H9 (cell line): ENCODE results near the gene GNAI2. TPM values are rescaled to one million over a fixed set of nuclear protein-coding genes. Genes with fewer than 3 reads are reported as not detected.
A peak's percentile ranks its signal among the peaks of the same experiment; 100 is the strongest.

ENCODE experiments used
- DNase-seq: peaks from one replicate; pipeline ENCODE4 v3.0.0-alpha.2; 2017
- H2AFZ ChIP-seq: one replicate; pipeline ENCODE4 v1.6.1; 2013; ENCODE audit warnings: mild to moderate bottlenecking, low read length, control low read depth, moderate library complexity
- H2AK5ac ChIP-seq: 2 replicates; pipeline ENCODE4 v1.6.1; 2013; ENCODE audit warnings: low read length, control low read depth, mixed read lengths; ENCODE audit not compliant: insufficient read length
- H2BK120ac ChIP-seq: one replicate; pipeline ENCODE4 v1.6.1; 2013; ENCODE audit warnings: low read depth, mild to moderate bottlenecking, low read length, control low read depth, inconsistent platforms; ENCODE audit not compliant: poor library complexity, severe bottlenecking
- H2BK12ac ChIP-seq: 2 replicates; pipeline ENCODE4 v1.6.1; 2013; ENCODE audit warnings: low read length, control low read depth, mixed read lengths, low read depth; ENCODE audit not compliant: insufficient read length
- H2BK15ac ChIP-seq: 2 replicates; pipeline ENCODE4 v1.6.1; 2013; ENCODE audit warnings: low read depth, low read length, control low read depth
- H2BK20ac ChIP-seq: one replicate; pipeline ENCODE4 v1.6.1; 2013; ENCODE audit warnings: low read depth, mild to moderate bottlenecking, low read length, control low read depth, inconsistent platforms; ENCODE audit not compliant: poor library complexity, severe bottlenecking
- H2BK5ac ChIP-seq: 2 replicates; pipeline ENCODE4 v1.6.1; 2013; ENCODE audit warnings: low read length, control low read depth, mixed read lengths; ENCODE audit not compliant: insufficient read length
- H3K14ac ChIP-seq: 2 replicates; pipeline ENCODE4 v1.6.1; 2013; ENCODE audit warnings: low read length, control low read depth; ENCODE audit not compliant: insufficient read depth
- H3K18ac ChIP-seq: 2 replicates; pipeline ENCODE4 v1.6.1; 2013; ENCODE audit warnings: low read depth, mild to moderate bottlenecking, mixed read lengths, low read length, control low read depth; ENCODE audit not compliant: insufficient read length
- H3K23ac ChIP-seq: 2 replicates; pipeline ENCODE4 v1.6.1; 2013; ENCODE audit warnings: low read length, control low read depth, mixed read lengths, low read depth; ENCODE audit not compliant: insufficient read length
- H3K23me2 ChIP-seq: 2 replicates; pipeline ENCODE4 v1.6.1; 2013; ENCODE audit warnings: low read depth, mild to moderate bottlenecking, mixed read lengths, low read length, control low read depth; ENCODE audit not compliant: insufficient read length, poor library complexity, severe bottlenecking
- H3K27ac ChIP-seq: 2 replicates; pipeline ENCODE4 v1.5.1; 2013; ENCODE audit warnings: low read length, control low read depth, mixed read lengths, low read depth; ENCODE audit not compliant: insufficient read length
- H3K27me3 ChIP-seq: 2 replicates; pipeline ENCODE4 v1.6.1; 2013; ENCODE audit warnings: low read length, control low read depth, inconsistent platforms; ENCODE audit not compliant: insufficient read depth
- H3K4ac ChIP-seq: 2 replicates; pipeline ENCODE4 v1.6.1; 2013; ENCODE audit warnings: low read depth, mild to moderate bottlenecking, control low read depth, inconsistent platforms, low read length, moderate library complexity
- H3K4me1 ChIP-seq: 2 replicates; pipeline ENCODE4 v1.6.1; 2013; ENCODE audit warnings: low read length, control low read depth, inconsistent platforms; ENCODE audit not compliant: insufficient read depth
- H3K4me2 ChIP-seq: 2 replicates; pipeline ENCODE4 v1.6.1; 2013; ENCODE audit warnings: low read length, control low read depth, mixed read lengths; ENCODE audit not compliant: insufficient read length, insufficient read depth
- H3K56ac ChIP-seq: 2 replicates; pipeline ENCODE4 v1.6.1; 2013; ENCODE audit warnings: low read depth, mild to moderate bottlenecking, mixed read lengths, low read length, control low read depth; ENCODE audit not compliant: insufficient read length
- H3K79me1 ChIP-seq: 2 replicates; pipeline ENCODE4 v1.6.1; 2013; ENCODE audit warnings: low read depth, mild to moderate bottlenecking, moderate library complexity, low read length, control low read depth, inconsistent platforms; ENCODE audit not compliant: insufficient read depth, poor library complexity, severe bottlenecking
- H3K79me2 ChIP-seq: 2 replicates; pipeline ENCODE4 v1.6.1; 2013; ENCODE audit warnings: low read length, control low read depth, inconsistent platforms; ENCODE audit not compliant: insufficient read depth
- H3K9ac ChIP-seq: 2 replicates; pipeline ENCODE4 v1.6.1; 2013; ENCODE audit warnings: low read length, control low read depth, mixed read lengths; ENCODE audit not compliant: insufficient read length; ENCODE audit errors: extremely low read depth
- H3K9me3 ChIP-seq: one replicate; pipeline ENCODE4 v1.6.1; 2013; ENCODE audit warnings: low read depth, low read length, inconsistent platforms; ENCODE audit not compliant: control insufficient read depth
- H3T11ph ChIP-seq: one replicate; pipeline ENCODE4 v1.6.1; 2013; ENCODE audit warnings: mild to moderate bottlenecking, low read length, control low read depth, inconsistent platforms
- H4K20me1 ChIP-seq: one replicate; pipeline ENCODE4 v1.6.1; 2013; ENCODE audit not compliant: control insufficient read depth, insufficient read length, insufficient read depth
- H4K5ac ChIP-seq: 2 replicates; pipeline ENCODE4 v1.6.1; 2013; ENCODE audit warnings: low read depth, mild to moderate bottlenecking, mixed read lengths, low read length, control low read depth; ENCODE audit not compliant: insufficient read length
- H4K8ac ChIP-seq: replicated peaks from 2 replicates; pipeline ENCODE4 v1.6.1; 2013; ENCODE audit warnings: low read length, control low read depth, mixed read lengths, low read depth; ENCODE audit not compliant: insufficient read length
- H4K91ac ChIP-seq: 2 replicates; pipeline ENCODE4 v1.6.1; 2013; ENCODE audit warnings: low read depth, mild to moderate bottlenecking, moderate library complexity, mixed read lengths, low read length, control low read depth; ENCODE audit not compliant: insufficient read length
- H3K27ac Mint-ChIP-seq, 3 experiments: 2 replicates in 2 of 3; 3 replicates in 1 of 3; pipeline ENCODE4 v1.8.0; 2020 to 2021; ENCODE audit warnings: mixed read lengths in 3 of 3, mild to moderate bottlenecking in 1 of 3, moderate library complexity in 1 of 3
- H3K27me3 Mint-ChIP-seq: 2 replicates; pipeline ENCODE4 v1.8.0; 2021; ENCODE audit warnings: low read depth, mild to moderate bottlenecking, moderate library complexity, mixed read lengths
- H3K36me3 Mint-ChIP-seq, 3 experiments: 2 replicates in 2 of 3; 3 replicates in 1 of 3; pipeline ENCODE4 v1.8.0; 2020 to 2021; ENCODE audit warnings: low read depth in 3 of 3, mixed read lengths in 3 of 3; ENCODE audit not compliant: insufficient read depth in 1 of 3
- H3K4me1 Mint-ChIP-seq, 2 experiments: 2 replicates each; pipeline ENCODE4 v1.8.0; 2020; ENCODE audit warnings: mixed read lengths in 2 of 2
- H3K4me3 Mint-ChIP-seq, 2 experiments: 2 replicates in 1 of 2; 3 replicates in 1 of 2; pipeline ENCODE4 v1.8.0; 2020 to 2021; ENCODE audit warnings: mild to moderate bottlenecking in 2 of 2, mixed read lengths in 2 of 2, moderate library complexity in 1 of 2
- H3K9me3 Mint-ChIP-seq, 2 experiments: 2 replicates in 1 of 2; 3 replicates in 1 of 2; pipeline ENCODE4 v1.8.0; 2020; ENCODE audit warnings: mild to moderate bottlenecking in 2 of 2, mixed read lengths in 2 of 2, moderate library complexity in 1 of 2
- CTCF ChIP-seq: fragments of 200-600 bp; sonication (generic); conservative IDR thresholded peaks from 3 replicates; pipeline ENCODE4 v1.8.0; 2021; ENCODE audit warnings: antibody characterized with exemption, mild to moderate bottlenecking
- WGBS: extraction: QIAGEN DNeasy Blood & Tissue Kit; methylation state at CpG from one replicate; pipeline ENCODE4 v1.1.7; 2013; ENCODE audit warnings: missing lambda C conversion rate, low lambda C conversion rate, mixed read lengths; ENCODE audit not compliant: insufficient read length; ENCODE audit errors: extremely low coverage; 5-methylcytosine and 5-hydroxymethylcytosine counted together
- total RNA-seq: library from RNA; stranded (reverse); gene quantifications from 2 replicates; pipeline ENCODE4 v1.2.1, GENCODE V29; 2021

GNAI2 gene
- total RNA-seq, 1 experiment from 2014 or later, result 218 TPM

- H4K91ac ChIP-seq, result no peak overlapping the region
- no peak overlapping the region for H3K4ac ChIP-seq
- no peak overlapping the region for H3K4me2 ChIP-seq
- H3K27me3 ChIP-seq, result no peaks in the 10 kb centered on the region
- H2BK20ac ChIP-seq, result no peak overlapping the region
- H2BK5ac ChIP-seq, result no peak overlapping the region
- H3K23ac ChIP-seq, result no peak overlapping the region
- no peaks in the 10 kb centered on the region for H3K79me2 ChIP-seq
- no peak overlapping the region for H3K14ac ChIP-seq
- Mint-ChIP-seq H3K27me3 (peaks cover 27% of the 10 kb centered on the region), H3K36me3 (no peaks in the 10 kb centered on the region; a peak in 1 of 7 replicates), H3K27ac (peak overlapping the region in 1 of 3 experiments; percentile 32; a peak in 1 of 7 replicates), H3K4me1 (peaks cover 20 to 29% of the 10 kb centered on the region in 2 experiments), H3K9me3 (peaks cover 2 to 4% of the 10 kb centered on the region in 2 experiments; a peak in 3 of 5 replicates), H3K4me3 (no peak overlapping the region)
- no peak overlapping the region for H3K18ac ChIP-seq
- DNase-seq, result no peak
- H2AK5ac ChIP-seq, result no peak overlapping the region
- H2BK120ac ChIP-seq, result no peak overlapping the region
- H3T11ph ChIP-seq, result no peak overlapping the region
- H3K27ac ChIP-seq, result no peak overlapping the region
- H3K4me1 ChIP-seq, result no peaks in the 10 kb centered on the region
- H3K23me2 ChIP-seq, result peaks cover 12% of the 10 kb centered on the region
- no peak overlapping the region for H4K8ac ChIP-seq
- no CpG with 5 or more reads among the region's 5 CpGs for WGBS
- no peak overlapping the region for H2BK15ac ChIP-seq
- no peak overlapping the region for H2BK12ac ChIP-seq
- peak; percentile 39; the same call in 2 of the 3 replicates for TF ChIP-seq CTCF
- no peaks in the 10 kb centered on the region for H3K79me1 ChIP-seq
- no peaks in the 10 kb centered on the region for H4K20me1 ChIP-seq
- H3K9ac ChIP-seq, result no peak overlapping the region
- no peaks in the 10 kb centered on the region for H3K9me3 ChIP-seq
- no peak overlapping the region for H2AFZ ChIP-seq
- no peak overlapping the region for H3K56ac ChIP-seq
- no peak overlapping the region for H4K5ac ChIP-seq
Measured at GRCh38 chr3:50224639-50225038, 11.4 kb upstream of the GNAI2 start.
